Activated T-cell treated with anti-CD3 and anti-CD28 coated beads, Interleukin-2, amount 50 U/mL, for 24 hours (primary cell): Measurements from ENCODE around the gene RHOH.

Experiments
- DNase-seq: peaks from one replicate; pipeline ENCODE4 v3.0.0-alpha.2; 2020
- H3K27ac Mint-ChIP-seq: 2 replicates; pipeline ENCODE4 v1.8.0; 2020; ENCODE audit warnings: mild to moderate bottlenecking, mixed read lengths
- H3K27me3 Mint-ChIP-seq: 2 replicates; pipeline ENCODE4 v1.8.0; 2020; ENCODE audit warnings: mixed read lengths
- H3K36me3 Mint-ChIP-seq: 2 replicates; pipeline ENCODE4 v1.8.0; 2020; ENCODE audit warnings: low read depth, mixed read lengths
- H3K4me1 Mint-ChIP-seq: 2 replicates; pipeline ENCODE4 v1.8.0; 2020; ENCODE audit warnings: low read depth, mixed read lengths
- H3K4me3 Mint-ChIP-seq: 2 replicates; pipeline ENCODE4 v1.8.0; 2020; ENCODE audit warnings: mild to moderate bottlenecking, moderate library complexity, mixed read lengths
- H3K9me3 Mint-ChIP-seq: 2 replicates; pipeline ENCODE4 v1.8.0; 2020; ENCODE audit warnings: mixed read lengths

RHOH gene

GRCh38 chr4:40180356-40180755 is 16.5 kb upstream of the RHOH start:
- no peaks in the 10 kb centered on the region for H3K36me3 Mint-ChIP-seq

GRCh38 chr4:40182001-40182400 is 14.8 kb upstream of the RHOH start:
- Mint-ChIP-seq H3K36me3 (no peaks in the 10 kb centered on the region), H3K9me3 (no peaks in the 10 kb centered on the region), H3K27ac (no peak overlapping the region), H3K4me3 (no peak overlapping the region), H3K4me1 (peaks cover 65% of the 10 kb centered on the region), H3K27me3 (no peaks in the 10 kb centered on the region)
- DNase-seq, result no peak

More at GRCh38 chr4:40180356-40180755, 16.5 kb upstream of the RHOH start:
- no peaks in the 10 kb centered on the region for H3K27me3 Mint-ChIP-seq
- no peak overlapping the region for H3K4me3 Mint-ChIP-seq
- H3K4me1 Mint-ChIP-seq, result peaks cover 52% of the 10 kb centered on the region
- H3K27ac Mint-ChIP-seq, result peak overlapping the region; percentile 54
- H3K9me3 Mint-ChIP-seq, result no peaks in the 10 kb centered on the region
- DNase-seq, result no peak

DNA sequence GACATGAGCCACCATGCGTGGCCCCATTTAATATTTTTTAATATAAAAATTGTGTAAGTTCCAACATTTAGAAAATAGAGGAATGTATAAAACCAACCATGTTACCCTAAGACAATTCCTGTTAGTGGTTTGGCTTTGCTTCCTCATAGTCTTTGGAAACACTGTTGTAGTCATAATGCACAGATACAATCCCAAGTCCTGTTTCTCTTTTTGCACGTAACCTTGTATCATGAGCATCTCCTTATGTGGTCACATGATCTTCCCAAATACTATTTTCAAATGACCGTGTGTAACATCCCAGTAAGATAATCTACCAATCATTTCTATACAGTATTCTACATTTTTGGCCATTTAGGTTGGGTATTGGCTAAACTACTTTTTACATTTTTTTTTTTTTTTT is 13.9 kb upstream of the RHOH start:
- Mint-ChIP-seq H3K27ac (peak overlapping the region; percentile 95), H3K4me1 (peaks cover 73% of the 10 kb centered on the region), H3K36me3 (no peaks in the 10 kb centered on the region), H3K27me3 (no peaks in the 10 kb centered on the region), H3K4me3 (no peak overlapping the region), H3K9me3 (no peaks in the 10 kb centered on the region)
- DNase-seq, result no peak

- Mint-ChIP-seq H3K27ac (peak overlapping the region; percentile 95), H3K4me3 (peak overlapping the region; percentile 42), H3K4me1 (peaks cover 70% of the 10 kb centered on the region), H3K27me3 (no peaks in the 10 kb centered on the region), H3K9me3 (no peaks in the 10 kb centered on the region), H3K36me3 (no peaks in the 10 kb centered on the region)
- peak; percentile 57 for DNase-seq
Observed at GRCh38 chr4:40183615-40184411, 13.0 kb upstream of the RHOH start.

DNA sequence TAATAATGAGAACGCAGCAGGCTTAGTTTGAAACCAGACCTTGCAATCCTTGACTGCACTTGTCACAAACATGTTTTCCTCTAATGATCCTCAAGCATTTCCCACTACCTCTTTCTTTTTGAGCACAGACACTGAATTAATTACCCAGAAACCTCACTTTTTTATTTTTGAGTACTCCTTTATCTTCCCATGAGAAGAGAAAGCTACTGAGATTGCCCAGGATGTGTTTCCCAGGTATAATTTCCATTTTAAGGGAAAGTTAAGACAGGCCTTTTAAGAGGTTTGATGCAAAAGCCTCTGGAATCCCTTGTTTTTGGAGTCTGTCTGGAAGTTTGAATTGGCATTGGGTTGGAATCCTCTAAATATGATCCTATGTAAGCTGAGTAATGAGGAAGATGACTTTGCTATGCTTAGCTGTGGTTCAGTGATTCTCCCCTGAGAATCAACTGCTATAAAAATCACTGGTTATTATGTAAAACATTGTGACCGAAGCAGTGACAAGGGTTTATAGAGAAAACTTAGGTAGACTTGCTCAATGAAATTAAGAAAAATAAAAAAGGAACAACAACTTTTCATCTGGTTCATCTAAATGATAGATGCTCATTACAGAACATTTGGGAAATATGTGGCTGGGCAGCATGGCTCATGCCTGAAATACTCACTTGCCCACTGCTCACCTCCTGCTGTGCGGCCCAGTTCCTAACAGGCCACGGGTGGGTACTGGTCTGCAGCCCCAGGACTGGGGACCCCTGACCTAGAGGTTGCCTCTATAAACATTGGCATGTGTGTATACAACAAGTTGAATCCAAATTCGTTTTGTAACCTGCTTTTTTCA is 10.8 kb upstream of the RHOH start:
- Mint-ChIP-seq H3K36me3 (no peaks in the 10 kb centered on the region), H3K27ac (peak overlapping the region; percentile 52), H3K9me3 (no peaks in the 10 kb centered on the region), H3K4me3 (no peak overlapping the region), H3K4me1 (peaks cover 77% of the 10 kb centered on the region), H3K27me3 (no peaks in the 10 kb centered on the region)
- DNase-seq, result no peak

DNA sequence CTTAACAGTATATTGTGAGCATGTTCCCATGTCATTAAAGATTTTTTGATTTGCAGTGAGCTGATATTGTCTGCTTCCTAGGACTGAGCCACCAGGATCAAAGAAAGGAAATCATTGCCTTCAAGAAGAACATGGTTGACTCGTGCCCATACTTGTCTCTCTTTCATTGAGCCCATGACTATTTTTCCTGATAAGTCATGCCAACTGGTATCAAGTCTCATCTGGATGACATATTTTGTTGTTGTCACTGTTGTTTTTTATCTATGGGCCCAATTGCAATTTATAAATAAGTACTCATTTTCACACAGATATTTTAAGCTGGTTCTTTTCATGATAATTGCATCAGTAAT is 10.2 kb upstream of the RHOH start:
- Mint-ChIP-seq H3K27me3 (no peaks in the 10 kb centered on the region), H3K4me1 (peaks cover 78% of the 10 kb centered on the region), H3K36me3 (no peaks in the 10 kb centered on the region), H3K9me3 (no peaks in the 10 kb centered on the region), H3K4me3 (no peak overlapping the region), H3K27ac (no peak overlapping the region)
- DNase-seq, result no peak

DNA sequence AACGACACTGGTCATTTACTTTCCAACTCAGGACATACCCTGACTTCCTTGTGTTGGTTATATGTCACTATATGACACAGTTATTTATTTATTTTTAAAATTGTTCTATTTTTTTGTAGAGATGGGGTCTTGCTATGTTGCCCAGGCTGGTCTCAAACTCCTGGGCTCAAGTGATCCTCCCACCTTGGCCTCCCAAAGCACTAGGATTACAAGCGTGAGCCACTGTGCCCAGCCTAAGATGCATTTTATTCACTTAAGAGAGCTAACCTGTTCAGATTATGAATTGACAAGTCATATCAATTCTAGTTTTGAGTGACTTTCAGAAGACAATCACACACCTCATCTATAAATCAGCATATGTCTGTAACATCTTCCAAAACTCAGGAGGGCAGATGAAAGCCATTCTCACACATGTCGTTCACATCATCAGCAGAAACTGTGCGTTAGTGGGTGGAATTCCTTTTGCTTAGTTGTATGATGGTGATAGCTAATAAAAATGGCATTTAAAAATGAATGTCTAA is 9.4 kb upstream of the RHOH start:
- no peak for DNase-seq
- H3K27me3 Mint-ChIP-seq, result no peaks in the 10 kb centered on the region
- peak overlapping the region; percentile 90 for H3K27ac Mint-ChIP-seq
- H3K4me3 Mint-ChIP-seq, result peak overlapping the region; percentile 21
- H3K4me1 Mint-ChIP-seq, result peaks cover 78% of the 10 kb centered on the region
- H3K9me3 Mint-ChIP-seq, result no peaks in the 10 kb centered on the region
- H3K36me3 Mint-ChIP-seq, result no peaks in the 10 kb centered on the region

DNA sequence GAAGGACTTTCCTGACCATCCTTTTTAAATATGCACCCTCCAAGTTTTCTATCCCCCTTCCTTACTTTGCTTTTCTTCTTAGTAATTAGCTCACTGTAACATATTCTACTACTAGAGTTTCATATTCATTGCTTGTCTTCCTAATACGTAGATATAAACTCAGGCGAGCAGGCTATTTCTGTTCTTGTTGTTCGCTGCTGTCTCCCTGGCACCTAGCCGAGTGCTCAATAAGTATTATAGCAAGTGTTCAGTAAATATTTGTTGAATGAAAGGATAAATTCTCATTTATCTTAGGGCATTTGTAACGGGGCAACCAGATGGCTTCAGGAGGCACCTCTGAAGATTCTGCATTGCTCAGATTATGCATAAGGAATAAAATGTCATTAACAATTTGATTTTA is 6.8 kb upstream of the RHOH start:
- H3K4me1 Mint-ChIP-seq, result peaks cover 83% of the 10 kb centered on the region
- H3K9me3 Mint-ChIP-seq, result no peaks in the 10 kb centered on the region
- peak overlapping the region; percentile 95 for H3K27ac Mint-ChIP-seq
- no peak for DNase-seq
- no peaks in the 10 kb centered on the region for H3K27me3 Mint-ChIP-seq
- H3K4me3 Mint-ChIP-seq, result peak overlapping the region; percentile 91
- no peaks in the 10 kb centered on the region for H3K36me3 Mint-ChIP-seq

DNA sequence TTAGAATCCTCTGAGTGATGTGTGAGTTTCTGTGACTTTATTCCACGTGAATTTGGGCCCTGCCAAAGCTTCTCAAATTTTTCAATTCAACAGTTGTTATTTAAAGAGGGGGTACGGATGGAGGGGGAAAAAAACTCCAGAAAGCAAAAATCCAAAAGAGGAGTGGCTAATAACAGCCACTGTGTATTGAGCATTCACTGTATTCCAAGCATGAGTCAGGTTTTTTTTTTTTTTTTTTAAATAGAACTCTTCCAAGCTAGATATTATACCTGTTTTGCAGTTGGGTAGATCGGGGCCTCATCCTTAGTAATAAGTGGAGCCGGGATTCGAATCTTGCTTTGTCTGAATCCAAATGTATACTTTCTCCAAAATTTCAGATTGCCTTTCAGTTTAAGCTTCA is 6.4 kb upstream of the RHOH start:
- Mint-ChIP-seq H3K9me3 (no peaks in the 10 kb centered on the region), H3K36me3 (no peaks in the 10 kb centered on the region), H3K27ac (peak overlapping the region; percentile 95), H3K27me3 (no peaks in the 10 kb centered on the region), H3K4me3 (peak overlapping the region; percentile 91), H3K4me1 (peaks cover 86% of the 10 kb centered on the region)
- DNase-seq, result no peak

DNA sequence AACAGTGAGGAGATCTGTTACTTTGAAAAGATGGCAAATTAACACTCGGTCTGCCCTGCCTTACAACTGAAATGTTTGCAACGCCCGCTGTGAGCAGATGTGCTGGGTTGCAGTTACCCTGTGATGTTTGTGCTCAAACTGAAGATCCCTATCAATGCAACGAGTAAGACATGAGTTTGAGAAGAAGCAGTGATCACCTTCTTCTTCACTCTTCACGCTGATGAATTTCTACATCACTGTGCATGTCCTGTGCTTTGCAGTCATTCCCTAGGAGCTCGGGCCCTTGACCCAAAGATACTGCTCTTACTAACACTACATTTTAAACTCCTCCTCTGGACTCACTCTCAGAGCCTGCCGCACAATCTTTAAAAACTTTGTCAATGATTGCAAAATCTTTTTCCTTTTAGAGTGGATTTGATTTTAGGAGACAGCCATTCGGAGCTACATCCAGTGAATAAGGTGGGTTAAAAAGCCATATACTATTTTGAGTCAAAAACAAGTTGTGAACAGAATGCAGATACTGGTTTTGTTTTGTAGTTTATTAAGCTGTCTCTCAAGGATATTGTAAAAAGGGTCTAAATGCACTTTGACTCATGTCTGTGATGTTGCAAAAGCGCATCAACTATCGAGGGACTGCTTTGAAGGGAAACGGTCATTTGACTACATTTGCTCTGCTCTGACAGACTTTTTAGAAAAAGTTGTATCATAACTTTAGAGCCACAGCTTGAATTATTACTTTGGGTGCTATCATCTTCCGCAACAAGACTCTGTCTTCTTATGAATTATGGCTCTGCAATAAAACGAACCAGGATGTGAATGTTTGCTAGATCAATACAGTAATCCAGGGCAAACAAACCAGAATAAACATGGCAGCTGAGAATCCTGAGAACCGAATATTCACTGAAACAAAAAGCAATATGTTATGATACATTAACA is 5.7 kb upstream of the RHOH start:
- peaks cover 88% of the 10 kb centered on the region for H3K4me1 Mint-ChIP-seq
- no peaks in the 10 kb centered on the region for H3K9me3 Mint-ChIP-seq
- peak overlapping the region; percentile 95 for H3K27ac Mint-ChIP-seq
- H3K27me3 Mint-ChIP-seq, result no peaks in the 10 kb centered on the region
- no peaks in the 10 kb centered on the region for H3K36me3 Mint-ChIP-seq
- H3K4me3 Mint-ChIP-seq, result peak overlapping the region; percentile 91
- no peak for DNase-seq

DNA sequence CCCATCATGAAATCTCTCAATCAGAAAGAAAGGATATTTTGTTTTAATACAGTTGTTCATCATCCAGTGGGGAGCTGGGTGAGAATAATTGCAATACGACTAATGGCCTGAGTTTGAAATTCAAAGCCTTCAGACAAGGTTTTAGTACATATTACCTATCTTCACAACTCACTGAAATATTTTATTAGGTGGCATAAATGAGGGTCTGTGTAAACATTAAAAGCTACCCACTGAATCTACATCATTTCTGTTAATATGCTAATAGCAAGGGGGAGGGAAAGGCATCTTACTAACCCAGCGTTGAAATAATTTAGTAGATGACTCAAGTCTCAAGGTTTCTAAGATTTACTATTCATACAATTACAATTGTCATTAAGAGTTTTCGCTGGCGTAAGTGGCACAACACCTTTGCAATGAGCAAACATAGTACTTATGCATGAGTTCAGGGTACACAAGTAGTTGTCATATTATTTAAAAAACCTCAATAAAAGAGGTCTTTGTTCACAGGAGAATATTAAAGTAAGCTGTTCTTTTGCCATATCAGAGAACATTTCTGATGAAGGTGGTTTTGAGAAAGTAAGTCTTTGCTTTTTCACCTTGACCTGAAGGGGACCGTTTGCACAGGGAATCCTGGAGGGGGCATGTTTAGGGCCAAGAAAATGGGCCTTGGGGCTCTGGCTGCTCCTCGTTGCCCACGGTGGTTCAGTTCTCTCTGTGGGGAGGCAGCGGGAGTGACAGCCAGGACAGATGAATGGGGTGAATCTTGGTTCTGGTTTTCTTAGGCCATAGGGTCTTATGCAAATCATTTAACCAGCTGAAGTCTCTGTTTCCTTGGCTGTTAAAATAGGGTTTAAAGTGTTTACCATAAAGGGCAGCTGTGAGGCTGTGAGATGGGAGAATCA is 4.5 kb upstream of the RHOH start:
- peak overlapping the region; percentile 91 for H3K4me3 Mint-ChIP-seq
- peak overlapping the region; percentile 95 for H3K27ac Mint-ChIP-seq
- no peak for DNase-seq
- H3K9me3 Mint-ChIP-seq, result no peaks in the 10 kb centered on the region
- peaks cover 82% of the 10 kb centered on the region for H3K4me1 Mint-ChIP-seq
- H3K27me3 Mint-ChIP-seq, result no peaks in the 10 kb centered on the region
- peaks cover 8% of the 10 kb centered on the region for H3K36me3 Mint-ChIP-seq

- Mint-ChIP-seq H3K4me3 (peak overlapping the region; percentile 91), H3K27me3 (no peaks in the 10 kb centered on the region), H3K36me3 (peaks cover 15% of the 10 kb centered on the region), H3K4me1 (peaks cover 75% of the 10 kb centered on the region), H3K9me3 (no peaks in the 10 kb centered on the region), H3K27ac (peak overlapping the region; percentile 95)
- peak; percentile 50 for DNase-seq
Observed at GRCh38 chr4:40193016-40193571, 3.7 kb upstream of the RHOH start.

GRCh38 chr4:40193578-40193977 is 3.3 kb upstream of the RHOH start:
- Mint-ChIP-seq H3K4me1 (peaks cover 72% of the 10 kb centered on the region), H3K9me3 (no peaks in the 10 kb centered on the region), H3K27ac (peak overlapping the region; percentile 95), H3K4me3 (peak overlapping the region; percentile 91), H3K27me3 (no peaks in the 10 kb centered on the region), H3K36me3 (peaks cover 20% of the 10 kb centered on the region)
- peak; percentile 51 for DNase-seq
